ENCODE results near the gene SREBF1. TPM values are rescaled to one million over a fixed set of nuclear protein-coding genes. Genes with fewer than 3 reads are reported as not detected.

SREBF1 gene
- total RNA-seq, 1 experiment from 2014 or later: 230 TPM

DNA sequence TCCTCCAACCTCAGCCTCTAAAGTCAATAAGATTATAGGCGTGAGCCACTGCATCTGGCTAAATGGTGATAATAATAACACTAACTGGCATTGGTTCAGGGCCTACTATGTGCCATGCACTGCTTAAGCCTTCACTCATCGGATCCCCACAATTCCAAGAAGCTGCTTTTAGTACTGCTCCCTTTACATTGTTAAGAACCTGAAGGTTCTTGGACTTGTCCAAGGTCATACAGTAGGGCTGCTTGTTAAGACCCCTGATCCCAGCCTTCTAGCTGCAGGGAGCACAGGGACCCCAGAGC is 6.6 kb downstream of the SREBF1 start:
- peaks cover 52% of the 10 kb centered on the region for H3K4me1 ChIP-seq (ENCODE audit: control insufficient read depth, insufficient read depth, low read length)

DNA sequence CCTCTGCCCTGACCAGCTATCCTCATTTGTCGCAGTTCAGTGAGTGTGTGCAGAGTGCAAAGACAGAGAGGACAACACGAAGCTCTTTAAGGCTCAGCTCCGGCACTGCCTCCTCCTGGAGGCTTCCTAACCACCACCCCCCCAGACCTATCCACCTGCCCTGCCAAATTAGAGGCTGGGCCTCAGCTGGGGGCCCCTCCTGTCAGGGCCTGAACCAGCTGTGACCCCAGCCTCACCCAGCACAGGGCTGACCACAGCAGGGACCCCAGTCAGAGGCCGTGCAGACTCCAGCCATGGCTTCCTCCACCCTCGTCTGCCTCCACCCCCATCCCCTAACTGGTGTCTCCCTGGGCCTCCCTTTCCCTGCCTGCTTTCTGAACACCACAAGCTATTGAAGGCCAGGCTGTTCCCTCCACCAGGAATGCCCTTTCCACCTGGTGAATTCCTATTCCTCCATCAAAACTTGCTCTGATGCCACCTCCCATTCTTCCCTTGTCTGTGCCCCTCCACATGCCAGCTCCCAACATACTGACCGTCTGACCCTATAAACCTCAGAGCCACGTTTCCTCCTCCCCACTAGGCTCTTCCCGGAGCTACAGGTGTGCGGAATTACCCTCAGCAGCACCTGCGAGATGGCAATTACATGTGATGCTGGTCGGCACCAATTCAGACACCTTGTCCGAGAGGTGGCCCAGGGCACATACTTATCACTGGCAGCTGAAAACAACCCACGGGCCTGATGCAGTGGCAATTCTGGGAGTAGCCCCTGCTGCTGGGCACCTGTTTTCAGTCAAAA is 8.8 kb downstream of the SREBF1 start:
- ChIA-PET CTCF (no interaction called here), POLR2A (interaction anchor here (1.9 to 2.6 kb wide), 2 partner anchors 8 to 10 kb away, joined by 7 to 8 read pairs; no protein-coding TSS in a partner anchor)
- no peak overlapping the region for H3K4me3 ChIP-seq (ENCODE audit: low read depth in 2 of 2, low read length in 2 of 2)
- intact Hi-C loops (cut with micrococcal nuclease; ENCODE audit: unreplicated experiment) (loop anchor here (10.0 kb wide), 1 partner anchor 207 kb away; the partner anchor contains the start of genes ATPAF2 and GID4), in situ Hi-C loops (cut with HindIII; ENCODE audit: low pct_unique_long_range_greater_than_20kb, low sequenced_read_pairs) (no loop called here)
- no peaks in the 10 kb centered on the region for H3K9me3 ChIP-seq (ENCODE audit: control insufficient read depth, insufficient read depth, low read depth, low read length)
- no TSS peak for BruUV-seq (replicated peaks)
- peaks cover 53% of the 10 kb centered on the region for H3K4me1 ChIP-seq (ENCODE audit: control insufficient read depth, insufficient read depth, low read length)
- TF ChIP-seq, protein P1, sequence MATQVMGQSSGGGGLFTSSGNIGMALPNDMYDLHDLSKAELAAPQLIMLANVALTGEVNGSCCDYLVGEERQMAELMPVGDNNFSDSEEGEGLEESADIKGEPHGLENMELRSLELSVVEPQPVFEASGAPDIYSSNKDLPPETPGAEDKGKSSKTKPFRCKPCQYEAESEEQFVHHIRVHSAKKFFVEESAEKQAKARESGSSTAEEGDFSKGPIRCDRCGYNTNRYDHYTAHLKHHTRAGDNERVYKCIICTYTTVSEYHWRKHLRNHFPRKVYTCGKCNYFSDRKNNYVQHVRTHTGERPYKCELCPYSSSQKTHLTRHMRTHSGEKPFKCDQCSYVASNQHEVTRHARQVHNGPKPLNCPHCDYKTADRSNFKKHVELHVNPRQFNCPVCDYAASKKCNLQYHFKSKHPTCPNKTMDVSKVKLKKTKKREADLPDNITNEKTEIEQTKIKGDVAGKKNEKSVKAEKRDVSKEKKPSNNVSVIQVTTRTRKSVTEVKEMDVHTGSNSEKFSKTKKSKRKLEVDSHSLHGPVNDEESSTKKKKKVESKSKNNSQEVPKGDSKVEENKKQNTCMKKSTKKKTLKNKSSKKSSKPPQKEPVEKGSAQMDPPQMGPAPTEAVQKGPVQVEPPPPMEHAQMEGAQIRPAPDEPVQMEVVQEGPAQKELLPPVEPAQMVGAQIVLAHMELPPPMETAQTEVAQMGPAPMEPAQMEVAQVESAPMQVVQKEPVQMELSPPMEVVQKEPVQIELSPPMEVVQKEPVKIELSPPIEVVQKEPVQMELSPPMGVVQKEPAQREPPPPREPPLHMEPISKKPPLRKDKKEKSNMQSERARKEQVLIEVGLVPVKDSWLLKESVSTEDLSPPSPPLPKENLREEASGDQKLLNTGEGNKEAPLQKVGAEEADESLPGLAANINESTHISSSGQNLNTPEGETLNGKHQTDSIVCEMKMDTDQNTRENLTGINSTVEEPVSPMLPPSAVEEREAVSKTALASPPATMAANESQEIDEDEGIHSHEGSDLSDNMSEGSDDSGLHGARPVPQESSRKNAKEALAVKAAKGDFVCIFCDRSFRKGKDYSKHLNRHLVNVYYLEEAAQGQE (IDR thresholded peaks at IDR 0.05; ENCODE audit: insufficient read depth in 1 of 2, low read depth in 2 of 2, low read length in 1 of 2): no peak
- TF ChIP-seq SIN3A (IDR thresholded peaks at IDR 0.05; ENCODE audit: borderline replicate concordance, insufficient read depth, low read depth, low read length) (no peak), POLR2AphosphoS5 (IDR thresholded peaks at IDR 0.05; ENCODE audit: low read depth, low read length) (no peak), TCF7L2 (IDR thresholded peaks at IDR 0.05; ENCODE audit: low read depth, low read length) (no peak)
- TF ChIP-seq, protein P2, sequence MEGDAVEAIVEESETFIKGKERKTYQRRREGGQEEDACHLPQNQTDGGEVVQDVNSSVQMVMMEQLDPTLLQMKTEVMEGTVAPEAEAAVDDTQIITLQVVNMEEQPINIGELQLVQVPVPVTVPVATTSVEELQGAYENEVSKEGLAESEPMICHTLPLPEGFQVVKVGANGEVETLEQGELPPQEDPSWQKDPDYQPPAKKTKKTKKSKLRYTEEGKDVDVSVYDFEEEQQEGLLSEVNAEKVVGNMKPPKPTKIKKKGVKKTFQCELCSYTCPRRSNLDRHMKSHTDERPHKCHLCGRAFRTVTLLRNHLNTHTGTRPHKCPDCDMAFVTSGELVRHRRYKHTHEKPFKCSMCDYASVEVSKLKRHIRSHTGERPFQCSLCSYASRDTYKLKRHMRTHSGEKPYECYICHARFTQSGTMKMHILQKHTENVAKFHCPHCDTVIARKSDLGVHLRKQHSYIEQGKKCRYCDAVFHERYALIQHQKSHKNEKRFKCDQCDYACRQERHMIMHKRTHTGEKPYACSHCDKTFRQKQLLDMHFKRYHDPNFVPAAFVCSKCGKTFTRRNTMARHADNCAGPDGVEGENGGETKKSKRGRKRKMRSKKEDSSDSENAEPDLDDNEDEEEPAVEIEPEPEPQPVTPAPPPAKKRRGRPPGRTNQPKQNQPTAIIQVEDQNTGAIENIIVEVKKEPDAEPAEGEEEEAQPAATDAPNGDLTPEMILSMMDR (IDR thresholded peaks at IDR 0.05): no peak
- ATAC-seq (no peak), DNase-seq (ENCODE audit: low read depth, low spot score) (no peak)
- H3K27me3 ChIP-seq (ENCODE audit: control insufficient read depth, insufficient read depth, low read length): no peaks in the 10 kb centered on the region
- peak overlapping the region; percentile 51; the same call in 1 of the 2 replicates for H3K27ac ChIP-seq (ENCODE audit: low read length)
- 0 out of 2 replicates have a peak, but pooled peaks cover 2% of the 10 kb centered on the region for H3K36me3 ChIP-seq (ENCODE audit: control insufficient read depth, insufficient read depth, low read length)

More for the DNA sequence above, 6.6 kb downstream of the SREBF1 start:
- H3K4me3 ChIP-seq (ENCODE audit: low read depth in 2 of 2, low read length in 2 of 2): no peak overlapping the region
- no peaks in the 10 kb centered on the region for H3K27me3 ChIP-seq (ENCODE audit: control insufficient read depth, insufficient read depth, low read length)
- H3K9me3 ChIP-seq (ENCODE audit: control insufficient read depth, insufficient read depth, low read depth, low read length): no peaks in the 10 kb centered on the region
- no peak for TF ChIP-seq TCF7L2 (IDR thresholded peaks at IDR 0.05; ENCODE audit: low read depth, low read length)
- TF ChIP-seq POLR2AphosphoS5 (IDR thresholded peaks at IDR 0.05; ENCODE audit: low read depth, low read length): no peak
- TF ChIP-seq, protein P2 (IDR thresholded peaks at IDR 0.05): no peak
- TF ChIP-seq, protein P1 (IDR thresholded peaks at IDR 0.05; ENCODE audit: insufficient read depth in 1 of 2, low read depth in 2 of 2, low read length in 1 of 2): no peak
- no peak for TF ChIP-seq SIN3A (IDR thresholded peaks at IDR 0.05; ENCODE audit: borderline replicate concordance, insufficient read depth, low read depth, low read length)
- ATAC-seq: no peak
- 0 out of 2 replicates have a peak, but pooled peaks cover 2% of the 10 kb centered on the region for H3K36me3 ChIP-seq (ENCODE audit: control insufficient read depth, insufficient read depth, low read length)
- no peak overlapping the region for H3K27ac ChIP-seq (ENCODE audit: low read length)
- CTCF ChIA-PET: no interaction called here
- in situ Hi-C loops (cut with HindIII; ENCODE audit: low pct_unique_long_range_greater_than_20kb, low sequenced_read_pairs) (no loop called here), intact Hi-C loops (cut with micrococcal nuclease; ENCODE audit: unreplicated experiment) (no loop called here)
- POLR2A ChIA-PET: interaction anchor here (0.7 kb wide), 1 partner anchor 27 kb away, joined by 3 read pairs; no protein-coding TSS in a partner anchor
- no TSS peak for BruUV-seq (replicated peaks)
- no peak for DNase-seq (ENCODE audit: low read depth, low spot score)
